Large intestine (tissue), 3 donors: ENCODE measurements around the gene HPCAL1. TPM values are rescaled to one million over a fixed set of nuclear protein-coding genes. Genes with fewer than 3 reads are reported as not detected.
"Not testable (repeated sequence)": the region's sequence is repeated elsewhere in the genome, so short reads cannot be mapped to it uniquely, and the experiment has no call there.

Experiments
- DNase-seq, 2 donors: peaks; one replicate each; pipeline versions ENCODE4 v3.0.0 to v3.0.0-alpha.2; 2013
- H3K27ac ChIP-seq: one replicate; pipeline ENCODE4 v1.5.1; 2013; ENCODE audit warnings: low read length
- H3K27me3 ChIP-seq: 2 replicates; pipeline ENCODE4 v1.6.1; 2013; ENCODE audit warnings: low read length; ENCODE audit not compliant: control insufficient read depth, insufficient read depth
- H3K36me3 ChIP-seq: 2 replicates; pipeline ENCODE4 v1.6.1; 2013; ENCODE audit warnings: low read length; ENCODE audit not compliant: control insufficient read depth, insufficient read depth
- H3K4me1 ChIP-seq: one replicate; pipeline ENCODE4 v1.6.1; 2013; ENCODE audit warnings: low read length; ENCODE audit not compliant: control insufficient read depth, insufficient read depth
- H3K4me3 ChIP-seq: one replicate; pipeline ENCODE4 v1.5.1; 2013; ENCODE audit warnings: low read length
- H3K9me3 ChIP-seq: one replicate; pipeline ENCODE4 v1.6.1; 2013; ENCODE audit warnings: mild to moderate bottlenecking, low read depth, low read length, moderate library complexity; ENCODE audit not compliant: control insufficient read depth
- WGBS: methylation state at CpG from one replicate; pipeline ENCODE4 v1.1.5; 2013; ENCODE audit warnings: low lambda C conversion rate; ENCODE audit not compliant: insufficient coverage; 5-methylcytosine and 5-hydroxymethylcytosine counted together
- polyA plus RNA-seq: library from polyadenylated mRNA; unstranded; fragments of 120-200 nt; gene quantifications from one replicate; pipeline ENCODE4 v1.2.1, GENCODE V29; 2013

HPCAL1 gene
- polyA plus RNA-seq, 1 donor = 68.7 TPM

GRCh38 chr2:10284108-10284870, 18.4 kb upstream of the HPCAL1 start:
- WGBS = no CpG with 5 or more reads among the region's 16 CpGs
- no peak overlapping the region for H3K27ac ChIP-seq
- H3K9me3 ChIP-seq = peaks cover 2% of the 10 kb centered on the region
- no peaks in the 10 kb centered on the region for H3K36me3 ChIP-seq
- H3K4me3 ChIP-seq = no peak overlapping the region
- DNase-seq = no peak
- peaks cover 25% of the 10 kb centered on the region for H3K4me1 ChIP-seq
- no peaks in the 10 kb centered on the region for H3K27me3 ChIP-seq

DNA sequence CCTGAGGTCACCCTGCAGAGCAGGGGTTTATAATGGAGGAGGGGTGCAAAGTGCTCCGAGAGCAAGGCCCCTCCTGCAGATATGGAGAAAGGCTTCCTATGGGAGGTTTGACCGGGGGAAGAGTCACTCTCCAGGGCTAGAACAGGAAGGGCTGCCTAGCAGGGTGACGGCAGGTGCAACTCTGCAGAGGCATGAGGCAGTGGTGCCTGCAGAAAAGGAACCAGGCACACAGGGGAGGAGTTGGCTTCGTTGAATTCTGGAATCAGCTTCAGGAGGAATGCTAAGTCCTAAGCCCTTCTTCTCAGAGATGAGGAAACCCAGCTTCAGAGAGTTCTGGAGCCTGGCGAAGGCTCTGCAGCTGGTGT, 17.5 kb upstream of the HPCAL1 start:
- Histone ChIP-seq H3K27me3 (no peaks in the 10 kb centered on the region), H3K9me3 (peaks cover 2% of the 10 kb centered on the region), H3K27ac (no peak overlapping the region), H3K4me1 (peaks cover 22% of the 10 kb centered on the region), H3K36me3 (no peaks in the 10 kb centered on the region), H3K4me3 (no peak overlapping the region)
- WGBS = no CpG with 5 or more reads among the region's 5 CpGs
- DNase-seq = no peak

GRCh38 chr2:10285556-10286198, 17.0 kb upstream of the HPCAL1 start:
- H3K9me3 ChIP-seq = peaks cover 2% of the 10 kb centered on the region
- WGBS = no CpG with 5 or more reads among the region's 17 CpGs
- H3K4me3 ChIP-seq = no peak overlapping the region
- H3K36me3 ChIP-seq = no peaks in the 10 kb centered on the region
- no peaks in the 10 kb centered on the region for H3K27me3 ChIP-seq
- no peak overlapping the region for H3K27ac ChIP-seq
- DNase-seq = no peak
- peaks cover 22% of the 10 kb centered on the region for H3K4me1 ChIP-seq

DNA sequence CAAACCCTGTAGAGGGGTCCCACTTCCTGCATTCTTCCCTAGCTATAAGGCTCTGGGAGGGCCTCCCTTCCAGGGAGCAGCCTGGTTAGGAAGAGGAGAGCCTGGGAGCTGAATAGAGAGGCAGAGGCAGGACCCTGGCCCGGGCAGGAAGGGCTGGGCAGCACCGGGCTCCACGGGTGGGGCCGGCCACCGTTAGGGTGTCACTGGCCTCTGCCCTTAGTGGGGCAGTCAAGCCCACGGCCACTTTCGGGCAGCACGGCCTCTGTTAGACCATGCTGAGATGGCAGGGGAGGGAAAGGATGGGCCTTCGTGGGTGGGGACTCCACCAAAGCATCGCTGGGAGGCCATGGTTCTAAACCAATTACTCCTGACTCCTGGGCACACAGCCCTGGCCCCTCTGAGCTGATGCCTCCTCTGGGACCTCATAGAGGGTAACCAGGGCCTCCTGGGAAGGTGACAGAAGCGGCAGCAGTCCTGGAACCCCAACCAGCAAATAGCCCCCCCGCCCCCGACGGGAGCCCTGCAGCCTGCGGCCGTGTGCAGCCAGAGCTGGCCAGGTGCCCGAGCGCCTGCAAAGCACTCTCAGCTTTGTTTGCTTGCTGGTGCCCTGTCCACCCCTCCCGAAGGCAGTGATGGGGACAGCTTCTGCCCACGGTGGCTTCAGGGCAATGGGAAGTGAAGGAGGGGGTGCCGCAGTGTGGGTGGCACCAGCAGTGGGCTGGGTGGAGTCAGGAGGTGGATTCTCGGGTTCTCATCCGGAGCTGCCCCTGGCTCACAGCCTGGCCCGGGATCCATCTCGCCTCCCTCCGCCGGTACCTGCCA, 16.3 kb upstream of the HPCAL1 start:
- H3K9me3 ChIP-seq = peaks cover 2% of the 10 kb centered on the region
- no peaks in the 10 kb centered on the region for H3K36me3 ChIP-seq
- no peak overlapping the region for H3K27ac ChIP-seq
- no CpG with 5 or more reads among the region's 27 CpGs for WGBS
- H3K4me1 ChIP-seq = peaks cover 22% of the 10 kb centered on the region
- DNase-seq = no peak
- no peak overlapping the region for H3K4me3 ChIP-seq
- no peaks in the 10 kb centered on the region for H3K27me3 ChIP-seq

- Histone ChIP-seq H3K36me3 (no peaks in the 10 kb centered on the region), H3K27ac (no peak overlapping the region), H3K4me1 (peaks cover 22% of the 10 kb centered on the region), H3K9me3 (peaks cover 2% of the 10 kb centered on the region), H3K27me3 (no peaks in the 10 kb centered on the region), H3K4me3 (no peak overlapping the region)
- no peak for DNase-seq
- WGBS = no CpG with 5 or more reads among the region's 7 CpGs
These were observed 14.9 kb upstream of the HPCAL1 start for GRCh38 chr2:10287761-10288160.

GRCh38 chr2:10288606-10289005, 14.1 kb upstream of the HPCAL1 start:
- peaks cover 14% of the 10 kb centered on the region for H3K4me1 ChIP-seq
- H3K36me3 ChIP-seq = no peaks in the 10 kb centered on the region
- no peaks in the 10 kb centered on the region for H3K27me3 ChIP-seq
- no CpG with 5 or more reads among the region's 6 CpGs for WGBS
- no peak overlapping the region for H3K4me3 ChIP-seq
- H3K27ac ChIP-seq = no peak overlapping the region
- peaks cover 2% of the 10 kb centered on the region for H3K9me3 ChIP-seq
- no peak for DNase-seq

DNA sequence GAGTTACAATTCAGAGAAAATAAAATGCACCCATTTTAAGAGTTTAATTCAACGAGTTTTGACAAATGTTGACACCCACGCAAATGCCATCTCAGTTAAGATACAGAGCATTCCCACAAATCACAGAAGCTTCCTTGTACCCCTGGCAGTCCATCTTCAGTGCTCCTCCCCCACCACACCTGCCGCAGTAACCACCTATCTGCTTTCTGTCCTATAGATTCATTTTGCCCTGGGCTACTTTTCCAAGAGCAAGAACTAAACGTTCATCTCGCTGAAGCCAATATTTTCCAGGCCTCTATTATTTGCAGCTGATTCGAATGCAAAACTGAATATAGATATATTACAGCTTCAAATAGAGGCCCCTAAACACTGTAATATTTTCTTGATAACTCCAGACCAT, 13.4 kb upstream of the HPCAL1 start:
- Histone ChIP-seq H3K9me3 (peaks cover 2% of the 10 kb centered on the region), H3K27ac (no peak overlapping the region), H3K4me3 (no peak overlapping the region), H3K4me1 (peaks cover 12% of the 10 kb centered on the region), H3K27me3 (no peaks in the 10 kb centered on the region), H3K36me3 (no peaks in the 10 kb centered on the region)
- 80% methylated on average over 3 of the region's 6 CpGs for WGBS
- DNase-seq = no peak

- DNase-seq = no peak
- peaks cover 9% of the 10 kb centered on the region for H3K4me1 ChIP-seq
- H3K36me3 ChIP-seq = no peaks in the 10 kb centered on the region
- WGBS = no CpG with 5 or more reads among the region's 11 CpGs
- no peak overlapping the region for H3K4me3 ChIP-seq
- H3K27me3 ChIP-seq = no peaks in the 10 kb centered on the region
- no peak overlapping the region for H3K27ac ChIP-seq
- peaks cover 2% of the 10 kb centered on the region for H3K9me3 ChIP-seq
These were observed 12.8 kb upstream of the HPCAL1 start for GRCh38 chr2:10289891-10290290.

- not testable (repeated sequence) for H3K4me3 ChIP-seq, DNase-seq, H3K27me3 ChIP-seq, H3K36me3 ChIP-seq, H3K9me3 ChIP-seq, H3K27ac ChIP-seq, H3K4me1 ChIP-seq
- no CpG with 5 or more reads among the region's 20 CpGs for WGBS
These were observed 11.3 kb upstream of the HPCAL1 start for GRCh38 chr2:10291376-10291775.

DNA sequence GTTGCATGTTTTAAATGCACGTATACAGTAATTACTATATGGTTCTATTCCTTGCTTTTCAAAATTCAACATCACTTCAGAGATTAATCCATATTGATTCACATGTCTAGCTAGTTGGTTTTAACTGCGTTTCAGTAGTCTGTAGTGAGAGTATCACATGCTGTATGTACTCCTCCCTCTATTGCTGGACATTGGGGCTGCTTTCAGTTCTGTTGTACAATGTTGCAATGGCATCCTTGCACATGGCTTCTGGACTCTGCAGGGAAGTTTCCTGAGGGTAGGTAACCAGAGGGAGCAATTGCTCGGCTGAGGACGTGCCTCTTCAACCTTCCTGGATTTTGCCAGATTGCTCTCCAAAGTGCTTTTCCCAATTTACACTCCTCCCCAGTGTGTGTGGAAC, 10.7 kb upstream of the HPCAL1 start:
- 100% methylated on average over 1 of the region's 4 CpGs for WGBS
- Histone ChIP-seq H3K27ac (no peak overlapping the region), H3K4me3 (no peak overlapping the region), H3K9me3 (no peaks in the 10 kb centered on the region), H3K4me1 (no peaks in the 10 kb centered on the region), H3K27me3 (no peaks in the 10 kb centered on the region), H3K36me3 (no peaks in the 10 kb centered on the region)
- DNase-seq = no peak
